ENCODE results near the gene FGD3. TPM values are rescaled to one million over a fixed set of nuclear protein-coding genes. Genes with fewer than 3 reads are reported as not detected.

FGD3 gene
- total and polyA plus RNA-seq, 2 experiments from 2014 or later: 5.8 to 6.5 TPM

GRCh38 chr9:93017621-93018020, 70.3 kb downstream of the FGD3 start:
- H3K27ac ChIP-seq: no peak overlapping the region
- no peaks in the 10 kb centered on the region for H4K20me1 ChIP-seq (ENCODE audit: insufficient read depth, poor library complexity, severe bottlenecking)
- H2AFZ ChIP-seq: no peak overlapping the region
- no peak overlapping the region for H3K4me3 ChIP-seq
- H3K9me3 ChIP-seq (ENCODE audit: low read depth): no peaks in the 10 kb centered on the region
- H3K36me3 ChIP-seq (replicated peaks; ENCODE audit: insufficient read depth, low read depth): no peaks in the 10 kb centered on the region
- H3K27me3 ChIP-seq: no peaks in the 10 kb centered on the region
- DNase-seq (ENCODE audit: low spot score): no peak
- no peaks in the 10 kb centered on the region for H3K9me2 ChIP-seq (replicated peaks; ENCODE audit: insufficient read depth)
- H3K4me1 ChIP-seq (ENCODE audit: insufficient read depth): no peaks in the 10 kb centered on the region
- H3K4me2 ChIP-seq: no peak overlapping the region
- H3K79me2 ChIP-seq: no peaks in the 10 kb centered on the region
- no peak for TF ChIP-seq EZH2phosphoT487 (IDR thresholded peaks at IDR 0.05; ENCODE audit: low read depth, severe bottlenecking, unreplicated experiment)
- TF ChIP-seq CTCF (IDR thresholded peaks at IDR 0.05; ENCODE audit: poor library complexity): no peak
- TF ChIP-seq EZH2 (IDR thresholded peaks at IDR 0.05; ENCODE audit: borderline replicate concordance): no peak
- WGBS (ENCODE audit: low lambda C conversion rate, missing lambda C conversion rate): 93% methylated on average over 9 of the region's 9 CpGs

- DNase-seq (ENCODE audit: low spot score): no peak
- no peaks in the 10 kb centered on the region for H4K20me1 ChIP-seq (ENCODE audit: insufficient read depth, poor library complexity, severe bottlenecking)
- no peak overlapping the region for H2AFZ ChIP-seq
- no peaks in the 10 kb centered on the region for H3K27me3 ChIP-seq
- H3K4me3 ChIP-seq: no peak overlapping the region
- H3K36me3 ChIP-seq (replicated peaks; ENCODE audit: insufficient read depth, low read depth): no peaks in the 10 kb centered on the region
- no peaks in the 10 kb centered on the region for H3K9me2 ChIP-seq (replicated peaks; ENCODE audit: insufficient read depth)
- no peaks in the 10 kb centered on the region for H3K79me2 ChIP-seq
- no peak for TF ChIP-seq CTCF (IDR thresholded peaks at IDR 0.05; ENCODE audit: poor library complexity)
- no peak for TF ChIP-seq EZH2phosphoT487 (IDR thresholded peaks at IDR 0.05; ENCODE audit: low read depth, severe bottlenecking, unreplicated experiment)
- TF ChIP-seq EZH2 (IDR thresholded peaks at IDR 0.05; ENCODE audit: borderline replicate concordance): no peak
- H3K4me1 ChIP-seq (ENCODE audit: insufficient read depth): no peaks in the 10 kb centered on the region
- H3K4me2 ChIP-seq: no peak overlapping the region
- no peak overlapping the region for H3K27ac ChIP-seq
- WGBS (ENCODE audit: low lambda C conversion rate, missing lambda C conversion rate): 97% methylated on average over 11 of the region's 11 CpGs
- H3K9me3 ChIP-seq (ENCODE audit: low read depth): no peaks in the 10 kb centered on the region
These were observed 72.8 kb downstream of the FGD3 start for GRCh38 chr9:93020151-93020550.

GRCh38 chr9:93020771-93021670, 73.7 kb downstream of the FGD3 start:
- WGBS (ENCODE audit: low lambda C conversion rate, missing lambda C conversion rate): 80% methylated on average over 26 of the region's 27 CpGs
- TF ChIP-seq CTCF (IDR thresholded peaks at IDR 0.05; ENCODE audit: poor library complexity): no peak
- TF ChIP-seq EZH2phosphoT487 (IDR thresholded peaks at IDR 0.05; ENCODE audit: low read depth, severe bottlenecking, unreplicated experiment): no peak
- no peak for TF ChIP-seq EZH2 (IDR thresholded peaks at IDR 0.05; ENCODE audit: borderline replicate concordance)
- H3K9me2 ChIP-seq (replicated peaks; ENCODE audit: insufficient read depth): no peaks in the 10 kb centered on the region
- no peaks in the 10 kb centered on the region for H3K36me3 ChIP-seq (replicated peaks; ENCODE audit: insufficient read depth, low read depth)
- DNase-seq (ENCODE audit: low spot score): no peak
- H3K9me3 ChIP-seq (ENCODE audit: low read depth): no peaks in the 10 kb centered on the region
- no peak overlapping the region for H3K4me2 ChIP-seq
- no peaks in the 10 kb centered on the region for H3K4me1 ChIP-seq (ENCODE audit: insufficient read depth)
- H2AFZ ChIP-seq: no peak overlapping the region
- H3K4me3 ChIP-seq: no peak overlapping the region
- H3K27me3 ChIP-seq: no peaks in the 10 kb centered on the region
- no peak overlapping the region for H3K27ac ChIP-seq
- no peaks in the 10 kb centered on the region for H4K20me1 ChIP-seq (ENCODE audit: insufficient read depth, poor library complexity, severe bottlenecking)
- no peaks in the 10 kb centered on the region for H3K79me2 ChIP-seq
